BE2C (cell line): ENCODE measurements around the gene LAIR1.

Source experiments
- DNase-seq: peaks from one replicate; pipeline ENCODE4 v3.0.0-alpha.2; 2020
- H3K27me3 ChIP-seq: fragments of 250-450 bp; sonication (Bioruptor Pico); 2 replicates; pipeline ENCODE4 v1.5.1; 2020; ENCODE audit warnings: mild to moderate bottlenecking
- H3K36me3 ChIP-seq: fragments of 250-450 bp; sonication (Bioruptor Pico); 2 replicates; pipeline ENCODE4 v1.5.1; 2020; ENCODE audit warnings: mild to moderate bottlenecking
- H3K4me1 ChIP-seq: fragments of 250-450 bp; sonication (Bioruptor Pico); 2 replicates; pipeline ENCODE4 v1.5.1; 2020
- H3K4me3 ChIP-seq: 2 replicates; pipeline ENCODE4 v1.5.1; 2011; ENCODE audit warnings: low read depth, low read length
- H3K9me3 ChIP-seq: fragments of 250-450 bp; sonication (Bioruptor Pico); 2 replicates; pipeline ENCODE4 v1.5.1; 2020
- CTCF ChIP-seq: IDR thresholded peaks from 2 replicates; pipeline ENCODE4 v1.5.1; 2012; ENCODE audit warnings: mild to moderate bottlenecking, low read depth, low read length

The LAIR1 gene

DNA sequence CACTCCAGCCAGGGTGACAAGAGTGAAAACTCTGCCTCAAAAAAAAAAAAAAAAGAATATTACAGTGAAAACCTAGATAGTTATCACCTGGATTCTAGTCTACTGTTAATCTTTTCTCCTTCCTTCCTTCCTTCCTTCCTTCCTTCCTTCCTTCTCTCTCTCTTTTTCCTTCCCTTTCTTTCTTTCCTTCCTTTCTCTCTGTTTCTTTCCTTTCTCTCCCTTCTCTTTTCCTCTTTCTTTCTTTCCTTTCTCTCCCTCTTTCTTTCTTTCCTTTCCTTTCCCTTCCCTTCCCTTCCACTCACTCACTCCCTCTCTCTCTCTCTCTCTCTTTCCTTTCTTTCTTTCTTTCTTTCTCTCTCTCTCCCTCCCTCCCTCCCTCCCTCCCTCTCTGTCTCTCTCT, 40.9 kb upstream of the LAIR1 start:
- no peaks in the 10 kb centered on the region for H3K9me3 ChIP-seq
- TF ChIP-seq CTCF = no peak
- H3K27me3 ChIP-seq = no peaks in the 10 kb centered on the region
- no peak for DNase-seq
- no peaks in the 10 kb centered on the region for H3K4me1 ChIP-seq
- no peak overlapping the region for H3K4me3 ChIP-seq
- no peaks in the 10 kb centered on the region for H3K36me3 ChIP-seq

GRCh38 chr19:54403054-54403453, 38.3 kb upstream of the LAIR1 start:
- Histone ChIP-seq H3K4me1 (no peaks in the 10 kb centered on the region), H3K36me3 (no peaks in the 10 kb centered on the region), H3K9me3 (no peaks in the 10 kb centered on the region; the same call in 1 of the 2 replicates), H3K27me3 (peaks cover 11% of the 10 kb centered on the region; the same call in 1 of the 2 replicates), H3K4me3 (no peak overlapping the region)
- DNase-seq = no peak
- TF ChIP-seq CTCF = no peak

DNA sequence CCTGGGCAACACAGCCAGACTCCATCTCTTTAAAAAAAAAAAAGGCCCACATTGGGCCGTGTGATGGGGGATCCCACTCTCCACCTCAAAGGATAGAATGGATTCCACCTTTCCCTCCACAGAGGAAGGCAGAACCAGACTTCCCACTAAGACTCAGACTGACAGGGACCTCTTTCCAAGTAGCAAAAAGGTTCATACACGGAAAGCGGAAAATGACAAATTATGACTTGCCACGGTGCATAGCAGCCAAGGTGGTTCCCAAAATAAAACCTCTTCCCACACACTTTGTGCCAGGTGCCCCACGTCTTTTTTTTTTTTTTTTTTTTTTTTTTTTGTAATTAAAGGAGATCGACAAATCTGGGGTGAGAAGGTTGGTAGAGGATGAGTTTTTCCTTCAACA, 36.2 kb upstream of the LAIR1 start:
- no peaks in the 10 kb centered on the region; the same call in 1 of the 2 replicates for H3K9me3 ChIP-seq

DNA sequence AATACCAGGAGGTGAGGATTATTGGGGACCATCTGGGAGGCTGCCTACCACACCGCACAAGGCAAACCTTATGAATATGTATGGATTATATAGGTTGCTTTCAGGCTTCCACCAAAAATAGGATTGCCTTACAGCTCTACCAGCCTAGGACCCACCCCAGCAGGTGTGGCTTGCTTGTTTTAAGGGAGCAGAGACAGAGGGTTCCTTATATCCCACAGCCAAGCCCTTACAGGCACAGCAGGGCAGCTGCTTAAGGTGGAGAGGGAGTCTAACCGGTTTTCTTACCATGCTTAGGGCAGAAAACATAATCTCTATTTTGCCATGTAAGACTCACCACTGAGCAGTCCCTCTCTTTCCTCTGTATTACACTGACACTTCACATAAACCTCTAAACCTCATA, 34.5 kb upstream of the LAIR1 start:
- peaks cover 21% of the 10 kb centered on the region for H3K27me3 ChIP-seq
- TF ChIP-seq CTCF = no peak
- no peaks in the 10 kb centered on the region for H3K36me3 ChIP-seq
- no peak for DNase-seq
- no peaks in the 10 kb centered on the region for H3K4me1 ChIP-seq
- H3K9me3 ChIP-seq = no peaks in the 10 kb centered on the region; the same call in 1 of the 2 replicates
- no peak overlapping the region for H3K4me3 ChIP-seq

More for the DNA sequence above, 36.2 kb upstream of the LAIR1 start:
- Histone ChIP-seq H3K4me3 (no peak overlapping the region), H3K4me1 (no peaks in the 10 kb centered on the region), H3K27me3 (peaks cover 18% of the 10 kb centered on the region; the same call in 1 of the 2 replicates), H3K36me3 (no peaks in the 10 kb centered on the region)
- no peak for DNase-seq
- no peak for TF ChIP-seq CTCF

DNA sequence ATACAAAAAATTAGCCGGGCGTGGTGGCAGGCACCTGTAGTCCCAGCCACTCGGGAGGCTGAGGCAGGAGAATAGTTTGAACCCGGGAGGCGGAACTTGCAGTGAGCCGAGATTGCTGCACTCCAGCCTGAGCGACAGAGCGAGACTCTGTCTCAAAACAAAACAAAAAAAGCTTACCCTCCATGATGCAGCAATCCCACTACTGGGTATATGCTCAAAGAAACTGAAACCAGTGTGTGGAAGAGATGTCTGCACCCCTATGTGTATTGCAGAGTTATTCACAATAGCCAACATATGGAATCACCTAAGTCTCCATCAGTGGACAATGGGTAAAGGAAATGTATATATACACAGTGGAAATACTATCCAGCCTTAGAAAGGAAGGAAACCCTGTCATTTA, 31.0 kb upstream of the LAIR1 start:
- peaks cover 34% of the 10 kb centered on the region for H3K27me3 ChIP-seq
- no peaks in the 10 kb centered on the region for H3K4me1 ChIP-seq
- H3K36me3 ChIP-seq = no peaks in the 10 kb centered on the region
- no peak overlapping the region for H3K4me3 ChIP-seq
- no peak for TF ChIP-seq CTCF
- DNase-seq = no peak
- no peaks in the 10 kb centered on the region; the same call in 1 of the 2 replicates for H3K9me3 ChIP-seq

DNA sequence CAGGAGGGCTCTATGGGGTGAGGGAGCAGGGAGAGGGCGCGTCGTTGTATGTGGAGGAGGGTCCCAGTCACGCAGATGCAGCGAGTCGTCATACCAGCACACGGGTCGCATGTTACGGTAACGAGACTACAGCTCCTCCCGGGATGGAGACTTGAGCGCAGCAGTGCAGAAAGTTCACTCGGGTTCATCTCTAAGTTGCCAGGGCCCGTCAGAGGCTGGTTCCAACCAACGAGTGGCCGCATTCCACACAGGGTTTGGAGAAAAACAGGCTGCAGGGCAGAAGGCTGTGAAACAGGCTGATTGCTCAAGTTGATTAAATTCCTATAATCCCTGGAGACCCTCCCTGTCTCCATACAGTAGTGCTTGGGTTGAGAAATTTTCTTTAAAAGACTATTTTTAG, 28.6 kb upstream of the LAIR1 start:
- H3K9me3 ChIP-seq = no peaks in the 10 kb centered on the region
- H3K27me3 ChIP-seq = peaks cover 44% of the 10 kb centered on the region
- H3K4me1 ChIP-seq = no peaks in the 10 kb centered on the region
- no peak overlapping the region for H3K4me3 ChIP-seq
- no peak for TF ChIP-seq CTCF
- DNase-seq = no peak
- no peaks in the 10 kb centered on the region for H3K36me3 ChIP-seq
